Gastrocnemius medialis (tissue), 4 donors: ENCODE data around the gene PARD3B.

Experiments
- POLR2A ChIP-seq, 2 donors: fragments of 450-650 bp; IDR thresholded peaks; one replicate each; pipeline ENCODE4 v1.6.1; 2017; ENCODE audit warnings: antibody characterized with exemption in 2 of 2, mild to moderate bottlenecking in 2 of 2, moderate library complexity in 2 of 2
- TF ChIP-seq, protein P1 (sequence below), 5 experiments: fragments of 450-650 bp in 3 of 5; fragments of 200-600 bp in 2 of 5; sonication (generic) in 2 of 5; IDR thresholded peaks in 4 of 5; conservative IDR thresholded peaks in 1 of 5; 1 replicate in 4 of 5; 2 replicates in 1 of 5; pipeline ENCODE4 v1.5.1; 2016 to 2019; ENCODE audit warnings: antibody characterized with exemption in 5 of 5, mild to moderate bottlenecking in 3 of 5, moderate library complexity in 3 of 5

- TF ChIP-seq, protein P1, sequence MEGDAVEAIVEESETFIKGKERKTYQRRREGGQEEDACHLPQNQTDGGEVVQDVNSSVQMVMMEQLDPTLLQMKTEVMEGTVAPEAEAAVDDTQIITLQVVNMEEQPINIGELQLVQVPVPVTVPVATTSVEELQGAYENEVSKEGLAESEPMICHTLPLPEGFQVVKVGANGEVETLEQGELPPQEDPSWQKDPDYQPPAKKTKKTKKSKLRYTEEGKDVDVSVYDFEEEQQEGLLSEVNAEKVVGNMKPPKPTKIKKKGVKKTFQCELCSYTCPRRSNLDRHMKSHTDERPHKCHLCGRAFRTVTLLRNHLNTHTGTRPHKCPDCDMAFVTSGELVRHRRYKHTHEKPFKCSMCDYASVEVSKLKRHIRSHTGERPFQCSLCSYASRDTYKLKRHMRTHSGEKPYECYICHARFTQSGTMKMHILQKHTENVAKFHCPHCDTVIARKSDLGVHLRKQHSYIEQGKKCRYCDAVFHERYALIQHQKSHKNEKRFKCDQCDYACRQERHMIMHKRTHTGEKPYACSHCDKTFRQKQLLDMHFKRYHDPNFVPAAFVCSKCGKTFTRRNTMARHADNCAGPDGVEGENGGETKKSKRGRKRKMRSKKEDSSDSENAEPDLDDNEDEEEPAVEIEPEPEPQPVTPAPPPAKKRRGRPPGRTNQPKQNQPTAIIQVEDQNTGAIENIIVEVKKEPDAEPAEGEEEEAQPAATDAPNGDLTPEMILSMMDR (IDR thresholded peaks at IDR 0.05 in 4 of 5, conservative IDR thresholded peaks at IDR 0.05 in 1 of 5), result no peak
- no peak for TF ChIP-seq POLR2A (IDR thresholded peaks at IDR 0.05)
Measured at GRCh38 chr2:205543937-205544702, 998.8 kb downstream of the PARD3B start.
